GM12878 (cell line): ENCODE measurements around the gene SMARCD1. TPM values are rescaled to one million over a fixed set of nuclear protein-coding genes. Genes with fewer than 3 reads are reported as not detected.

Source experiments
- BHLHE40 ChIP-seq, 2 experiments: fragments of 450-650 bp in 1 of 2; IDR thresholded peaks; 2 replicates each; pipeline ENCODE4 v1.6.1; 2011 to 2017; ENCODE audit warnings: low read depth in 2 of 2, borderline replicate concordance in 1 of 2, improper control_type of control experiment in 1 of 2, low read length in 1 of 2, mild to moderate bottlenecking in 1 of 2
- BMI1 ChIP-seq: fragments of 450-650 bp; IDR thresholded peaks from 2 replicates; pipeline ENCODE4 v1.6.1; 2016; ENCODE audit warnings: mild to moderate bottlenecking, moderate library complexity, borderline replicate concordance
- MEF2A ChIP-seq: IDR thresholded peaks from 2 replicates; pipeline ENCODE4 v1.6.1; 2011; ENCODE audit warnings: low read depth, mild to moderate bottlenecking, low read length, moderate library complexity; ENCODE audit not compliant: insufficient read depth
- NFYB ChIP-seq: IDR thresholded peaks from 2 replicates; pipeline ENCODE4 v1.6.1; 2011; ENCODE audit warnings: low read depth, mild to moderate bottlenecking, low read length, improper control_type of control experiment, moderate library complexity; ENCODE audit not compliant: insufficient read depth
- PRDM15 ChIP-seq: fragments of 450-650 bp; formaldehyde crosslinking; IDR thresholded peaks from 2 replicates; pipeline ENCODE4 v1.4.0; 2020; ENCODE audit warnings: mild to moderate bottlenecking, moderate library complexity
- polyA plus RNA-seq, 11 experiments: library from polyadenylated mRNA; depleted of rRNA in 4 of 11; unstranded in 6 of 11; stranded (reverse) in 5 of 11; fragments of >200 nt; fragmentation: Nextera tagmentation in 4 of 11; fragmentation: Illumina TruSeq in 1 of 11; extraction: Ambion mirVana in 4 of 11; extraction: Trizol in 1 of 11; gene quantifications; 1 replicate in 1 of 11; 2 replicates in 10 of 11; pipeline versions ENCODE4 v1.2.1 to v1.2.3, GENCODE V29; 2011 to 2016; ENCODE audit warnings: inconsistent platforms in 2 of 11, missing spikeins in 2 of 11, low read depth in 1 of 11
- total RNA-seq, 4 experiments: library from RNA; depleted of rRNA in 3 of 4; stranded (reverse); fragments of >200 nt in 3 of 4; fragmentation: Illumina TruSeq in 1 of 4; extraction: Trizol in 1 of 4; gene quantifications; 2 replicates each; pipeline versions ENCODE4 v1.2.1 to v1.2.3, GENCODE V29; 2013 to 2021
- TF ChIP-seq, protein P1 (sequence below): IDR thresholded peaks from 2 replicates; pipeline ENCODE4 v1.6.1; 2012; ENCODE audit warnings: improper control_type of control experiment, low read depth, low read length; ENCODE audit not compliant: insufficient replicate concordance
- TF ChIP-seq, protein P2 (sequence below): fragments of 450-650 bp; IDR thresholded peaks from 2 replicates; pipeline ENCODE4 v1.6.1; 2017; ENCODE audit warnings: mild to moderate bottlenecking, low read depth, inconsistent platforms; ENCODE audit not compliant: poor library complexity, severe bottlenecking

SMARCD1 gene
- total and polyA plus RNA-seq, 10 of the 15 experiments (the other 5 are each of a cell fraction or from before 2014, with no cell fraction given): 1.4 to 92.4 (median 58.9) TPM

DNA sequence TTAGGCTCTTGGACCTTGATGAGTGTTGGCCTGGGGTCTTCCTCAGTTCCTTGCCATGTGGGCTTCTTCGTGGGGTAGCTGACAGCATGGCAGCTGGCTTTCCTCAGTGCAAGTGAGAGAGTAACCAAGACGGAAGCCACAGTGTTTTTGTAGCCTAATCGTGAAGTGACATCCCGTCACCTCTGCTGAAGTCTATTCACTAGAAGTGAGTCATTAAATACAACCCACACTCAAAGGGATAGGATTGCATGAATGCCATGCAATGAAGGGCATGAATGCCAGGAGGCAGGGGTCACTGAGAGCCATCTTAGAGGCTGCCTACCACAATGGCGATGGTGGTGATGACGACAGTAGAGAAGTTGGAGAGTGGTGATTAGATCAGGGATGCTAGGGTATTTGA is 41.3 kb upstream of the SMARCD1 start (continued):
- TF ChIP-seq, protein P1, sequence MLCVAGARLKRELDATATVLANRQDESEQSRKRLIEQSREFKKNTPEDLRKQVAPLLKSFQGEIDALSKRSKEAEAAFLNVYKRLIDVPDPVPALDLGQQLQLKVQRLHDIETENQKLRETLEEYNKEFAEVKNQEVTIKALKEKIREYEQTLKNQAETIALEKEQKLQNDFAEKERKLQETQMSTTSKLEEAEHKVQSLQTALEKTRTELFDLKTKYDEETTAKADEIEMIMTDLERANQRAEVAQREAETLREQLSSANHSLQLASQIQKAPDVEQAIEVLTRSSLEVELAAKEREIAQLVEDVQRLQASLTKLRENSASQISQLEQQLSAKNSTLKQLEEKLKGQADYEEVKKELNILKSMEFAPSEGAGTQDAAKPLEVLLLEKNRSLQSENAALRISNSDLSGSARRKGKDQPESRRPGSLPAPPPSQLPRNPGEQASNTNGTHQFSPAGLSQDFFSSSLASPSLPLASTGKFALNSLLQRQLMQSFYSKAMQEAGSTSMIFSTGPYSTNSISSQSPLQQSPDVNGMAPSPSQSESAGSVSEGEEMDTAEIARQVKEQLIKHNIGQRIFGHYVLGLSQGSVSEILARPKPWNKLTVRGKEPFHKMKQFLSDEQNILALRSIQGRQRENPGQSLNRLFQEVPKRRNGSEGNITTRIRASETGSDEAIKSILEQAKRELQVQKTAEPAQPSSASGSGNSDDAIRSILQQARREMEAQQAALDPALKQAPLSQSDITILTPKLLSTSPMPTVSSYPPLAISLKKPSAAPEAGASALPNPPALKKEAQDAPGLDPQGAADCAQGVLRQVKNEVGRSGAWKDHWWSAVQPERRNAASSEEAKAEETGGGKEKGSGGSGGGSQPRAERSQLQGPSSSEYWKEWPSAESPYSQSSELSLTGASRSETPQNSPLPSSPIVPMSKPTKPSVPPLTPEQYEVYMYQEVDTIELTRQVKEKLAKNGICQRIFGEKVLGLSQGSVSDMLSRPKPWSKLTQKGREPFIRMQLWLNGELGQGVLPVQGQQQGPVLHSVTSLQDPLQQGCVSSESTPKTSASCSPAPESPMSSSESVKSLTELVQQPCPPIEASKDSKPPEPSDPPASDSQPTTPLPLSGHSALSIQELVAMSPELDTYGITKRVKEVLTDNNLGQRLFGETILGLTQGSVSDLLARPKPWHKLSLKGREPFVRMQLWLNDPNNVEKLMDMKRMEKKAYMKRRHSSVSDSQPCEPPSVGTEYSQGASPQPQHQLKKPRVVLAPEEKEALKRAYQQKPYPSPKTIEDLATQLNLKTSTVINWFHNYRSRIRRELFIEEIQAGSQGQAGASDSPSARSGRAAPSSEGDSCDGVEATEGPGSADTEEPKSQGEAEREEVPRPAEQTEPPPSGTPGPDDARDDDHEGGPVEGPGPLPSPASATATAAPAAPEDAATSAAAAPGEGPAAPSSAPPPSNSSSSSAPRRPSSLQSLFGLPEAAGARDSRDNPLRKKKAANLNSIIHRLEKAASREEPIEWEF: no peak
- TF ChIP-seq PRDM15 (CRISPR knock-in tag) (no peak), MEF2A (no peak), BHLHE40 (IDR thresholded peaks at IDR 0.05; ENCODE audit: borderline replicate concordance in 1 of 2, low read depth in 2 of 2, low read length in 1 of 2) (no peak), NFYB (no peak), BMI1 (no peak)
- TF ChIP-seq, protein P2, sequence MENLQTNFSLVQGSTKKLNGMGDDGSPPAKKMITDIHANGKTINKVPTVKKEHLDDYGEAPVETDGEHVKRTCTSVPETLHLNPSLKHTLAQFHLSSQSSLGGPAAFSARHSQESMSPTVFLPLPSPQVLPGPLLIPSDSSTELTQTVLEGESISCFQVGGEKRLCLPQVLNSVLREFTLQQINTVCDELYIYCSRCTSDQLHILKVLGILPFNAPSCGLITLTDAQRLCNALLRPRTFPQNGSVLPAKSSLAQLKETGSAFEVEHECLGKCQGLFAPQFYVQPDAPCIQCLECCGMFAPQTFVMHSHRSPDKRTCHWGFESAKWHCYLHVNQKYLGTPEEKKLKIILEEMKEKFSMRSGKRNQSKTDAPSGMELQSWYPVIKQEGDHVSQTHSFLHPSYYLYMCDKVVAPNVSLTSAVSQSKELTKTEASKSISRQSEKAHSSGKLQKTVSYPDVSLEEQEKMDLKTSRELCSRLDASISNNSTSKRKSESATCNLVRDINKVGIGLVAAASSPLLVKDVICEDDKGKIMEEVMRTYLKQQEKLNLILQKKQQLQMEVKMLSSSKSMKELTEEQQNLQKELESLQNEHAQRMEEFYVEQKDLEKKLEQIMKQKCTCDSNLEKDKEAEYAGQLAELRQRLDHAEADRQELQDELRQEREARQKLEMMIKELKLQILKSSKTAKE: no peak
